Mesenchymal stem cell (in vitro differentiated cells and primary cell): Measurements from ENCODE around the gene HOXA3.

Experiments used
- DNase-seq: peaks from one replicate; pipeline ENCODE4 v3.0.0-alpha.2; 2013
- H2AFZ ChIP-seq: one replicate; pipeline ENCODE4 v1.6.1; 2013; ENCODE audit warnings: low read depth, mild to moderate bottlenecking, control low read depth, inconsistent platforms, low read length, moderate library complexity
- H2AK5ac ChIP-seq: 2 replicates; pipeline ENCODE4 v1.6.1; 2013; ENCODE audit warnings: low read length, moderate library complexity, mild to moderate bottlenecking, inconsistent platforms; ENCODE audit not compliant: severe bottlenecking
- H2BK120ac ChIP-seq: one replicate; pipeline ENCODE4 v1.6.1; 2013; ENCODE audit warnings: low read depth, mild to moderate bottlenecking, inconsistent platforms, low read length, moderate library complexity
- H2BK12ac ChIP-seq, 2 experiments: one replicate each; pipeline ENCODE4 v1.6.1; 2013; ENCODE audit warnings: inconsistent platforms in 2 of 2, low read length in 2 of 2, mild to moderate bottlenecking in 2 of 2, moderate library complexity in 2 of 2, control low read depth in 1 of 2
- H2BK15ac ChIP-seq: one replicate; pipeline ENCODE4 v1.6.1; 2013; ENCODE audit warnings: mild to moderate bottlenecking, low read depth, inconsistent platforms; ENCODE audit not compliant: poor library complexity, severe bottlenecking
- H2BK5ac ChIP-seq: 2 replicates; pipeline ENCODE4 v1.6.1; 2013; ENCODE audit warnings: low read depth, mild to moderate bottlenecking, low read length, control low read depth, inconsistent platforms; ENCODE audit not compliant: poor library complexity, severe bottlenecking
- H3K14ac ChIP-seq, 2 experiments: one replicate each; pipeline ENCODE4 v1.6.1; 2013; ENCODE audit warnings: inconsistent platforms in 2 of 2, low read length in 2 of 2, control low read depth in 1 of 2, mild to moderate bottlenecking in 1 of 2, moderate library complexity in 1 of 2
- H3K18ac ChIP-seq, 2 experiments: one replicate each; pipeline ENCODE4 v1.6.1; 2013; ENCODE audit warnings: inconsistent platforms in 2 of 2, low read length in 2 of 2, control low read depth in 1 of 2, low read depth in 1 of 2, mild to moderate bottlenecking in 1 of 2
- H3K23ac ChIP-seq, 2 experiments: one replicate each; pipeline ENCODE4 v1.6.1; 2013; ENCODE audit warnings: inconsistent platforms in 2 of 2, low read length in 2 of 2, mild to moderate bottlenecking in 2 of 2, moderate library complexity in 2 of 2, control low read depth in 1 of 2
- H3K27ac ChIP-seq: 2 replicates; pipeline ENCODE4 v1.5.1; 2013; ENCODE audit warnings: mild to moderate bottlenecking, moderate library complexity, low read length, control low read depth, inconsistent platforms; ENCODE audit not compliant: poor library complexity, severe bottlenecking
- H3K27me3 ChIP-seq, 2 experiments: 2 replicates each; pipeline versions ENCODE4 v1.6.1 to v1.7.0; 2013; ENCODE audit warnings: low read length in 2 of 2, mild to moderate bottlenecking in 2 of 2, moderate library complexity in 2 of 2, control low read depth in 1 of 2, inconsistent platforms in 1 of 2; ENCODE audit not compliant: control insufficient read depth in 1 of 2, insufficient read depth in 1 of 2
- H3K36me3 ChIP-seq, 2 experiments: 2 replicates each; pipeline versions ENCODE4 v1.6.1 to v1.7.0; 2013; ENCODE audit warnings: low read length in 2 of 2, control low read depth in 1 of 2, inconsistent platforms in 1 of 2, low read depth in 1 of 2, mild to moderate bottlenecking in 1 of 2; ENCODE audit not compliant: insufficient read depth in 2 of 2, control insufficient read depth in 1 of 2
- H3K4ac ChIP-seq, 2 experiments: one replicate each; pipeline ENCODE4 v1.6.1; 2013; ENCODE audit warnings: inconsistent platforms in 2 of 2, low read length in 2 of 2, mild to moderate bottlenecking in 2 of 2, moderate library complexity in 2 of 2, control low read depth in 1 of 2, low read depth in 1 of 2
- H3K4me1 ChIP-seq: 2 replicates; pipeline ENCODE4 v1.6.1; 2013; ENCODE audit warnings: low read depth, low read length, control low read depth; ENCODE audit not compliant: control insufficient read depth, insufficient read depth
- H3K4me2 ChIP-seq: 2 replicates; pipeline ENCODE4 v1.6.1; 2013; ENCODE audit warnings: low read length, mild to moderate bottlenecking, inconsistent platforms; ENCODE audit not compliant: poor library complexity, severe bottlenecking
- H3K4me3 ChIP-seq, 2 experiments: 2 replicates each; pipeline versions ENCODE4 v1.5.1 to v1.7.0; 2013; ENCODE audit warnings: low read length in 2 of 2, mild to moderate bottlenecking in 2 of 2, control low read depth in 1 of 2, low read depth in 1 of 2; ENCODE audit not compliant: insufficient read depth in 1 of 2
- H3K79me1 ChIP-seq: replicated peaks from 2 replicates; pipeline ENCODE4 v1.6.1; 2013; ENCODE audit warnings: mild to moderate bottlenecking, control low read depth, low read length, inconsistent platforms; ENCODE audit not compliant: poor library complexity, severe bottlenecking
- H3K9ac ChIP-seq: 2 replicates; pipeline ENCODE4 v1.7.0; 2013; ENCODE audit warnings: mild to moderate bottlenecking, low read length, moderate library complexity
- H3K9me3 ChIP-seq: 2 replicates; pipeline ENCODE4 v1.7.0; 2013; ENCODE audit warnings: mild to moderate bottlenecking, low read length; ENCODE audit not compliant: control insufficient read depth
- H4K8ac ChIP-seq: one replicate; pipeline ENCODE4 v1.6.1; 2013; ENCODE audit warnings: inconsistent platforms, mild to moderate bottlenecking, low read length, moderate library complexity
- H4K91ac ChIP-seq: one replicate; pipeline ENCODE4 v1.6.1; 2013; ENCODE audit warnings: mild to moderate bottlenecking, low read length, inconsistent platforms
- WGBS: methylation state at CpG from one replicate; pipeline ENCODE4 v1.1.7; 2013; ENCODE audit warnings: mixed read lengths; 5-methylcytosine and 5-hydroxymethylcytosine counted together

HOXA3 gene

GRCh38 chr7:27095897-27096767 is 56.3 kb downstream of the HOXA3 start, which contains the start of gene HOXA1:
TSS of gene HOXA1 (minus strand) at chr7:27096000. CDS start at chr7:27095912, 88 bp downstream.
- H3K18ac ChIP-seq = peak within 1 kb of the TSS; percentile 71 to 89
- H2BK120ac ChIP-seq = peak within 1 kb of the TSS; percentile 58
- H4K8ac ChIP-seq = peak within 1 kb of the TSS; percentile 32
- peaks cover 1% of the 10 kb centered on the region for H3K79me1 ChIP-seq
- H2BK5ac ChIP-seq = peak within 1 kb of the TSS; percentile 93
- H3K27ac ChIP-seq = peak within 1 kb of the TSS; percentile 81
- peak within 1 kb of the TSS; percentile 52 for H2AFZ ChIP-seq
- H4K91ac ChIP-seq = peak within 1 kb of the TSS; percentile 3
- peak within 1 kb of the TSS; percentile 36 for H2BK15ac ChIP-seq
- WGBS = under 1% methylated on average over 43 of the region's 68 CpGs
- peak within 1 kb of the TSS; percentile 96 for H3K4me2 ChIP-seq
- peak; percentile 85 for DNase-seq
- H3K27me3 ChIP-seq = no peaks in the 10 kb centered on the region
- peak within 1 kb of the TSS; percentile 35 for H2AK5ac ChIP-seq
- H3K9ac ChIP-seq = peak within 1 kb of the TSS; percentile 96
- H2BK12ac ChIP-seq = peak within 1 kb of the TSS; percentile 47 to 62
- peaks cover 11% of the 10 kb centered on the region for H3K4me1 ChIP-seq
- H3K4me3 ChIP-seq = peak within 1 kb of the TSS; percentile 85 to 92
- H3K14ac ChIP-seq = peak within 1 kb of the TSS in 1 of 2 experiments; percentile 56
- H3K9me3 ChIP-seq = no peaks in the 10 kb centered on the region
- H3K4ac ChIP-seq = peak within 1 kb of the TSS in 1 of 2 experiments; percentile 80
- H3K23ac ChIP-seq = peak within 1 kb of the TSS in 1 of 2 experiments; percentile 95
- H3K36me3 ChIP-seq = peaks cover 7 to 9% of the 10 kb centered on the region in 2 experiments

GRCh38 chr7:27095050-27095896 is 57.1 kb downstream of the HOXA3 start:
- peaks cover 9% of the 10 kb centered on the region for H3K4me1 ChIP-seq
- H2BK5ac ChIP-seq = no peak overlapping the region
- peak overlapping the region; percentile 52 for H3K27ac ChIP-seq
- H3K36me3 ChIP-seq = peaks cover 0 to 3% of the 10 kb centered on the region in 2 experiments
- H3K4me2 ChIP-seq = peak overlapping the region; percentile 96
- no peaks in the 10 kb centered on the region for H3K27me3 ChIP-seq
- no peak overlapping the region for H3K23ac ChIP-seq
- H2AFZ ChIP-seq = no peak overlapping the region
- H2BK120ac ChIP-seq = peak overlapping the region; percentile 58
- H2BK12ac ChIP-seq = peak overlapping the region in 1 of 2 experiments; percentile 62
- peak overlapping the region; percentile 32 for H4K8ac ChIP-seq
- no peak overlapping the region for H3K4ac ChIP-seq
- H2BK15ac ChIP-seq = peak overlapping the region; percentile 36
- H3K18ac ChIP-seq = peak overlapping the region in 1 of 2 experiments; percentile 21
- no peak for DNase-seq
- H3K9me3 ChIP-seq = no peaks in the 10 kb centered on the region
- no peak overlapping the region for H2AK5ac ChIP-seq
- no peak overlapping the region for H4K91ac ChIP-seq
- H3K9ac ChIP-seq = peak overlapping the region; percentile 82
- H3K14ac ChIP-seq = no peak overlapping the region
- WGBS = 9% methylated on average over 31 of the region's 33 CpGs
- H3K4me3 ChIP-seq = peak overlapping the region; percentile 62 to 92
- H3K79me1 ChIP-seq = peaks cover 1% of the 10 kb centered on the region

- WGBS = 41% methylated on average over 28 of the region's 29 CpGs
- no peak overlapping the region for H2AFZ ChIP-seq
These were observed 57.9 kb downstream of the HOXA3 start for GRCh38 chr7:27094304-27095049.

More at GRCh38 chr7:27094304-27095049, 57.9 kb downstream of the HOXA3 start:
- Histone ChIP-seq H4K8ac (no peak overlapping the region), H2BK12ac (no peak overlapping the region), H3K4ac (no peak overlapping the region), H3K36me3 (peaks cover 0 to 3% of the 10 kb centered on the region in 2 experiments), H3K14ac (no peak overlapping the region), H3K4me1 (peaks cover 9% of the 10 kb centered on the region), H2BK5ac (no peak overlapping the region), H3K79me1 (peaks cover 1% of the 10 kb centered on the region), H3K4me3 (peak overlapping the region in 1 of 2 experiments; percentile 92), H3K18ac (no peak overlapping the region), H3K27ac (no peak overlapping the region), H3K23ac (no peak overlapping the region), H2BK15ac (no peak overlapping the region), H3K9me3 (no peaks in the 10 kb centered on the region), H3K4me2 (peak overlapping the region; percentile 96), H3K27me3 (no peaks in the 10 kb centered on the region), H3K9ac (peak overlapping the region; percentile 82), H4K91ac (no peak overlapping the region), H2AK5ac (no peak overlapping the region), H2BK120ac (no peak overlapping the region)
- DNase-seq = no peak
